Kidney (tissue), 14 donors: ENCODE results near the gene PTBP3. TPM values are rescaled to one million over a fixed set of nuclear protein-coding genes. Genes with fewer than 3 reads are reported as not detected.

Source experiments
- DNase-seq, 5 donors: peaks; one replicate each; pipeline ENCODE4 v3.0.0-alpha.2; 2013 to 2020
- FAIRE-seq: peaks from 2 replicates; lab custom pipeline; 2012; peaks lifted over from hg19 to GRCh38; lab: Jason Lieb, UNC
- H3K27ac ChIP-seq, 2 donors: one replicate each; pipeline ENCODE4 v1.7.0; 2013; ENCODE audit warnings: low read depth in 2 of 2, low read length in 2 of 2, inconsistent platforms in 1 of 2
- H3K27me3 ChIP-seq: one replicate; pipeline ENCODE4 v1.7.1; 2013; ENCODE audit warnings: low read length, inconsistent platforms; ENCODE audit not compliant: control insufficient read depth, insufficient read depth
- H3K36me3 ChIP-seq, 3 donors: one replicate each; pipeline versions ENCODE4 v1.7.0 to v1.7.1; 2013; ENCODE audit warnings: low read length in 3 of 3, control low read depth in 1 of 3, inconsistent platforms in 1 of 3; ENCODE audit not compliant: insufficient read depth in 3 of 3, control insufficient read depth in 2 of 3
- H3K4me1 ChIP-seq, 3 donors: one replicate each; pipeline versions ENCODE4 v1.7.0 to v1.7.1; 2013; ENCODE audit warnings: low read length in 3 of 3, inconsistent platforms in 1 of 3, low read depth in 1 of 3; ENCODE audit not compliant: control insufficient read depth in 2 of 3, insufficient read depth in 2 of 3
- H3K4me3 ChIP-seq, 3 donors: one replicate each; pipeline versions ENCODE4 v1.7.0 to v1.8.1; 2013; ENCODE audit warnings: low read length in 3 of 3, control low read depth in 1 of 3, inconsistent platforms in 1 of 3
- H3K9ac ChIP-seq, 3 donors: one replicate each; pipeline versions ENCODE4 v1.7.0 to v1.7.1; 2013; ENCODE audit warnings: low read length in 3 of 3, control low read depth in 1 of 3, inconsistent platforms in 1 of 3
- H3K9me3 ChIP-seq, 3 donors: one replicate each; pipeline versions ENCODE4 v1.7.0 to v1.7.1; 2013; ENCODE audit warnings: low read length in 3 of 3, control low read depth in 1 of 3, inconsistent platforms in 1 of 3; ENCODE audit not compliant: control insufficient read depth in 2 of 3, insufficient read depth in 1 of 3
- intact Hi-C: fragments of 100-400 bp; cut with DNase I; formaldehyde crosslinking; loops from one replicate; pipeline ENCODE4 v1.11.1; 2022
- polyA plus RNA-seq: library from polyadenylated mRNA; stranded (reverse); fragments of 350-450 nt; fragmentation: Illumina TruSeq; extraction: RNeasy Lipid Tissue Mini Kit (QIAGEN cat#74804); gene quantifications from one replicate; pipeline ENCODE4 v1.2.3, GENCODE V29; 2014; ENCODE audit warnings: low read depth, low replicate concordance; ENCODE audit not compliant: insufficient read depth
- total RNA-seq: library from RNA; stranded (reverse); fragmentation: NEBNext Ultra II Directional; extraction: Animal tissue kit (Norgen Biotek cat#: 25700); gene quantifications from one replicate; pipeline ENCODE4 v1.2.1, GENCODE V29; 2021
- TF ChIP-seq, protein P1 (sequence below): IDR thresholded peaks from 3 replicates; pipeline ENCODE4 v1.5.1; 2012; ENCODE audit warnings: mild to moderate bottlenecking, moderate library complexity, borderline replicate concordance; ENCODE audit not compliant: insufficient read depth; ENCODE audit errors: extremely low read depth
- donor health status: control.
- donor health status: control.
- donor health status: control.
- donor health status: control.
- donor health status: control.
- donor health status: DM: yes; HTN: yes; CAD: no.
- donor health status: Normal renal cell carcinoma (clear cell type).

Gene PTBP3
- total and polyA plus RNA-seq, 2 donors from 2014 or later = 14.0 to 86.6 TPM

DNA sequence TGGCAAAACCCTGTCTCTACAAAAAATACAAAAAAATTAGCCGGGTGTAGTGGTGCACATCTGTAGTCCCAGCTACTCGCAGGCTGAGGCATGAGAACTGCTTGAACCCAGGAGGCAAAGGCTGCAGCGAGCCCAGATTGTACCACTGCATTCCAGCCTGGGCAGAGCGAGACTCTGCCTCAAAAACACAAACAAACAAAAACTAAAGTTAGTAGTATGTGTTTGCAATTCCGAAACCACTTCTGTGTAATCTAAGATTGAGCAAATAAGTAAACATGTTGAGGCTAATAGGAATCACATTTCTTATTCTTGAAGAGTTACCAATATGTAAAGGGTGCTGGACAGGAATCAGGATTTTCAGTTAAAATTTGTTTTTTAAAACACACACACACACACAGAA is 88.3 kb downstream of the PTBP3 start:
- no peak overlapping the region for H3K9ac ChIP-seq
- H3K4me1 ChIP-seq = no peaks in the 10 kb centered on the region
- FAIRE-seq (no peak), DNase-seq (no peak)
- intact Hi-C loops = no loop called here
- TF ChIP-seq, protein P1, sequence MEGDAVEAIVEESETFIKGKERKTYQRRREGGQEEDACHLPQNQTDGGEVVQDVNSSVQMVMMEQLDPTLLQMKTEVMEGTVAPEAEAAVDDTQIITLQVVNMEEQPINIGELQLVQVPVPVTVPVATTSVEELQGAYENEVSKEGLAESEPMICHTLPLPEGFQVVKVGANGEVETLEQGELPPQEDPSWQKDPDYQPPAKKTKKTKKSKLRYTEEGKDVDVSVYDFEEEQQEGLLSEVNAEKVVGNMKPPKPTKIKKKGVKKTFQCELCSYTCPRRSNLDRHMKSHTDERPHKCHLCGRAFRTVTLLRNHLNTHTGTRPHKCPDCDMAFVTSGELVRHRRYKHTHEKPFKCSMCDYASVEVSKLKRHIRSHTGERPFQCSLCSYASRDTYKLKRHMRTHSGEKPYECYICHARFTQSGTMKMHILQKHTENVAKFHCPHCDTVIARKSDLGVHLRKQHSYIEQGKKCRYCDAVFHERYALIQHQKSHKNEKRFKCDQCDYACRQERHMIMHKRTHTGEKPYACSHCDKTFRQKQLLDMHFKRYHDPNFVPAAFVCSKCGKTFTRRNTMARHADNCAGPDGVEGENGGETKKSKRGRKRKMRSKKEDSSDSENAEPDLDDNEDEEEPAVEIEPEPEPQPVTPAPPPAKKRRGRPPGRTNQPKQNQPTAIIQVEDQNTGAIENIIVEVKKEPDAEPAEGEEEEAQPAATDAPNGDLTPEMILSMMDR = no peak
- H3K27ac ChIP-seq = no peak overlapping the region
- no peak overlapping the region for H3K4me3 ChIP-seq
- H3K36me3 ChIP-seq = peaks cover 0 to 3% (median 2%) of the 10 kb centered on the region in 3 donors
- no peaks in the 10 kb centered on the region for H3K27me3 ChIP-seq
- H3K9me3 ChIP-seq = no peaks in the 10 kb centered on the region

DNA sequence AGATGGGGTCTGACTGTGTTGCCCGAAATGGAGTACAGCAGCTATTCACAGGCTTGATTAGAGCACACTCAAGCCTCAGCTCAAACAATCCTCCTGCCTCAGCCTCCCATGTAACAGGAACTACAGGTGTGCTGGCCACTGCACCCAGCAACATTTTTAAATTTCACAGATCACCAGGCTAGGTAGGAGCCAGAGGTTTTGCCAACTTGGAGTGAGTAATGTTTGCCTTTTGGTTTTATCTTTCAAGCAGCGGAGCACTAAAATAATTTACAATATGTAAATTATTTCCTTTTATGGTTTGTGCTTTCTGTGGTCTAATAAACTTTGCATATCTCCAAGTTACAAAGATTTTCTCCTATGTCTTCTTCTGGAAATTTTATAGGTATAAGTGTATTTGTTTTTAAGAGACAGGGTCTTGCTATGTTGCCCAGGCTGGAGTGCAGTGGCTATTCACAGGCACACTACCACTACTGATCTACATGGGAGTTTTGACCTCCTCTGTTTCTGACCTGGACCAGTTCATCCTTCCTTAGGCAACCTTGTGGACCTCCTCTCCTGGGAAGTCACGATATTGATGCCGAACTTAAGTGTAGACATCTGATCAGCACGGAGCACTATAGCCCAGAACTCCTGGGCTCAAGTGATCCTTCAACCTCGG is 91.1 kb downstream of the PTBP3 start:
- Histone ChIP-seq H3K4me3 (no peak overlapping the region), H3K9me3 (no peaks in the 10 kb centered on the region), H3K4me1 (peaks cover 0 to under 1% (median 0%) of the 10 kb centered on the region in 3 donors), H3K27ac (no peak overlapping the region), H3K27me3 (no peaks in the 10 kb centered on the region), H3K36me3 (peaks cover 0 to 3% (median 2%) of the 10 kb centered on the region in 3 donors), H3K9ac (no peak overlapping the region)
- DNase-seq = no peak
- intact Hi-C loops = no loop called here
- TF ChIP-seq, protein P1 = no peak
- FAIRE-seq = no peak

DNA sequence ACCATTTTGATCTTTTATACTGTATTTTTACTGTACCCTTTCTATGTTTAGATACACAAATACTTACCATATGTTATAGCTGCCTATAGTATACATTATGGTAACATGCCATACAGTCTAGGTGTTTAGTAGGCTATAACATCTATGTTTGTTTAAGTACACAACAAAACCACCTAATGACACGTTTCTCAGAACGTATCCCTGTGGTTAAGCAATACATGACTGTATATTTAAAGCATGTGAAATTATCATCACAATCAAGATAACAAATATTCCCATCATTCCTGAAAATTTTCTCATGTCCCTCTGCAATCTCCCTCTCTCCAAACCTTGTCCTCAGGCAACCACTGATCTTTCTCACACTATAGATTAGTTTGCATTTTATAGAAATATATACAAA is 91.9 kb downstream of the PTBP3 start:
- peaks cover 0 to 3% (median 0%) of the 10 kb centered on the region in 3 donors for H3K36me3 ChIP-seq
- H3K4me3 ChIP-seq = no peak overlapping the region
- FAIRE-seq = no peak
- TF ChIP-seq, protein P1 = no peak
- DNase-seq = no peak
- no peak overlapping the region for H3K9ac ChIP-seq
- no peak overlapping the region for H3K27ac ChIP-seq
- peaks cover 0 to 3% (median 0%) of the 10 kb centered on the region in 3 donors for H3K4me1 ChIP-seq
- no peaks in the 10 kb centered on the region for H3K9me3 ChIP-seq
- intact Hi-C loops = no loop called here
- no peaks in the 10 kb centered on the region for H3K27me3 ChIP-seq

DNA sequence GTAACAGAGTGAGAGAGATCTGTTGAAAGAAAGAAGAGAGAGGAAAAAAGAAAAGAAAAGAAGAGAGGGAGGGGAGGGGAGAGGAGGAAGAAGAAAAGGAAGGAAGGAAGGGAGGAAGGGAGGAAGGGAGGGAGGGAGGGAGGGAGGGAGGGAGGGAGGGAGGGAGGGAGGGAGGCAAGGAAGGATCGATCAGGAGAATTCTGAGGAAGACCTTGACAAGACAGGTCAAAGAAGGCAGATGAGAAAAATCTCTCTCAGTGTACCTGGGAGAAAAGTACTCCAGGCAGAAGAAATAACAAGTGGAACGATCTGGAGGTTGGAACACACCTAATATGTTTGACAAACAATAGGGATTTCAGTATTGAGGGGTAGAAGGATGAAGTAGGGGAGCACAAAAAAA is 93.7 kb downstream of the PTBP3 start:
- DNase-seq (no peak), FAIRE-seq (no peak)
- H3K9me3 ChIP-seq = no peaks in the 10 kb centered on the region
- H3K27me3 ChIP-seq = no peaks in the 10 kb centered on the region
- intact Hi-C loops = no loop called here
- H3K36me3 ChIP-seq = peaks cover 0 to 2% (median 0%) of the 10 kb centered on the region in 3 donors
- TF ChIP-seq, protein P1 = no peak
- no peak overlapping the region for H3K9ac ChIP-seq
- no peak overlapping the region for H3K4me3 ChIP-seq
- H3K4me1 ChIP-seq = peaks cover 0 to 3% (median 0%) of the 10 kb centered on the region in 3 donors
- H3K27ac ChIP-seq = no peak overlapping the region
